HepG2 (cell line): ENCODE data around the gene GALR3. TPM values are rescaled to one million over a fixed set of nuclear protein-coding genes. Genes with fewer than 3 reads are reported as not detected.

ENCODE experiments used
- AGO1 ChIP-seq: fragments of 200-400 bp; formaldehyde crosslinking; IDR thresholded peaks from 2 replicates; pipeline ENCODE4 v1.6.1; 2017; ENCODE audit warnings: mild to moderate bottlenecking, low read depth, low read length, moderate library complexity; ENCODE audit not compliant: poor library complexity, severe bottlenecking
- BCLAF1 ChIP-seq: fragments of 450-650 bp; IDR thresholded peaks from 2 replicates; pipeline ENCODE4 v1.6.1; 2017; ENCODE audit warnings: mild to moderate bottlenecking
- GPBP1L1 ChIP-seq: sonication (generic); formaldehyde crosslinking; IDR thresholded peaks from 2 replicates; pipeline ENCODE4 v1.5.0; 2020; ENCODE audit warnings: mild to moderate bottlenecking, missing genetic modification reagents
- HNF4G ChIP-seq, 2 experiments: sonication (generic) in 1 of 2; formaldehyde crosslinking in 1 of 2; IDR thresholded peaks; 2 replicates each; pipeline versions ENCODE4 v1.4.0 to v1.6.1; 2011 to 2020; ENCODE audit warnings: borderline replicate concordance in 2 of 2, low read depth in 2 of 2, mild to moderate bottlenecking in 2 of 2, low read length in 1 of 2, missing genetic modification reagents in 1 of 2, moderate library complexity in 1 of 2
- JDP2 ChIP-seq: sonication (generic); formaldehyde crosslinking; IDR thresholded peaks from 2 replicates; pipeline ENCODE4 v1.8.1; 2022; ENCODE audit warnings: missing genetic modification reagents, borderline replicate concordance
- MZF1 ChIP-seq: sonication (generic); formaldehyde crosslinking; IDR thresholded peaks from 2 replicates; pipeline ENCODE4 v1.8.1; 2023; ENCODE audit warnings: mild to moderate bottlenecking, missing genetic modification reagents, borderline replicate concordance
- PBX3 ChIP-seq: sonication (generic); formaldehyde crosslinking; IDR thresholded peaks from 2 replicates; pipeline ENCODE4 v1.8.1; 2023; ENCODE audit warnings: missing genetic modification reagents, inconsistent platforms, borderline replicate concordance
- PCBP1 ChIP-seq: fragments of 200-400 bp; formaldehyde crosslinking; IDR thresholded peaks from 2 replicates; pipeline ENCODE4 v1.6.1; 2017; ENCODE audit warnings: mild to moderate bottlenecking, low read depth, low read length, borderline replicate concordance
- SRSF4 ChIP-seq: fragments of 200-400 bp; formaldehyde crosslinking; IDR thresholded peaks from one replicate; pipeline ENCODE4 v1.6.1; 2018; ENCODE audit warnings: mild to moderate bottlenecking, low read depth, low read length, moderate library complexity; ENCODE audit not compliant: poor library complexity, severe bottlenecking
- STAT6 ChIP-seq: sonication (generic); formaldehyde crosslinking; IDR thresholded peaks from 2 replicates; pipeline ENCODE4 v1.4.0; 2020; ENCODE audit warnings: missing genetic modification reagents, mild to moderate bottlenecking, borderline replicate concordance
- ZBTB10 ChIP-seq: sonication (generic); formaldehyde crosslinking; IDR thresholded peaks from 2 replicates; pipeline ENCODE4 v1.4.0; 2020; ENCODE audit warnings: missing genetic modification reagents, borderline replicate concordance
- ZBTB2 ChIP-seq: sonication (generic); formaldehyde crosslinking; IDR thresholded peaks from 2 replicates; pipeline ENCODE4 v1.8.0; 2022; ENCODE audit warnings: low read depth, missing genetic modification reagents
- polyA plus RNA-seq, 8 experiments: library from polyadenylated mRNA; depleted of rRNA in 3 of 8; stranded (reverse) in 7 of 8; unstranded in 1 of 8; fragments of >200 nt; fragmentation: Illumina TruSeq in 4 of 8; extraction: Trizol in 4 of 8; gene quantifications; 2 replicates each; pipeline versions ENCODE4 v1.2.1 to v1.2.3, GENCODE V29; 2011 to 2016; ENCODE audit warnings: low read depth in 4 of 8, missing spikeins in 1 of 8, mixed read lengths in 1 of 8; ENCODE audit not compliant: insufficient read depth in 1 of 8
- total RNA-seq, 5 experiments: library from RNA; depleted of rRNA; stranded (reverse); fragments of >200 nt; fragmentation: Illumina TruSeq; extraction: Trizol; gene quantifications; 2 replicates each; pipeline ENCODE4 v1.2.3, GENCODE V29; 2016; ENCODE audit warnings: low read depth in 1 of 5

GALR3 gene
- total and polyA plus RNA-seq, 2 of the 13 experiments (the other 11 are each of a cell fraction or from before 2014, with no cell fraction given): 0.13 TPM; not detected in 1

- TF ChIP-seq STAT6 (CRISPR knock-in tag): no peak
- TF ChIP-seq BCLAF1: no peak
- no peak; the same call in 1 of the 2 replicates for TF ChIP-seq ZBTB10
- TF ChIP-seq HNF4G (IDR thresholded peaks at IDR 0.05; ENCODE audit: borderline replicate concordance, low read depth, low read length): peak; percentile 40; the same call in 1 of the 2 replicates
- TF ChIP-seq HNF4G (CRISPR knock-in tag; IDR thresholded peaks at IDR 0.05; ENCODE audit: borderline replicate concordance, low read depth): 0 out of 2 replicates have a peak, but pooled peaks have one; percentile 67
- TF ChIP-seq GPBP1L1 (CRISPR knock-in tag): no peak
- TF ChIP-seq SRSF4: peak; percentile 77
- peak; percentile 90; the same call in 1 of the 2 replicates for TF ChIP-seq PCBP1
- no peak for TF ChIP-seq PBX3
- TF ChIP-seq JDP2 (CRISPR knock-in tag): no peak
- no peak for TF ChIP-seq ZBTB2 (CRISPR knock-in tag)
- no peak for TF ChIP-seq MZF1 (CRISPR knock-in tag)
- TF ChIP-seq AGO1: no peak
Measured at GRCh38 chr22:37804881-37805809, 18.0 kb upstream of the GALR3 start (continued).
